GM12892 (cell line): ENCODE measurements around the gene CPXM2.

Experiments used
- POLR2A ChIP-seq: IDR thresholded peaks from 2 replicates; pipeline ENCODE4 v1.6.1; 2011; ENCODE audit warnings: low read depth, low read length, control low read depth
- POLR2AphosphoS5 ChIP-seq: IDR thresholded peaks from 2 replicates; pipeline ENCODE4 v1.6.1; 2011; ENCODE audit warnings: low read depth, low read length, control low read depth
- TAF1 ChIP-seq: IDR thresholded peaks from 2 replicates; pipeline ENCODE4 v1.6.1; 2011; ENCODE audit warnings: low read depth, mild to moderate bottlenecking, control low read depth, low read length, borderline replicate concordance

GRCh38 chr10:123800289-123800688 lies 91.3 kb downstream of the CPXM2 start:
- TF ChIP-seq POLR2A (no peak), POLR2AphosphoS5 (no peak), TAF1 (no peak)
